Activated CD8-positive, alpha-beta T cell treated with anti-CD3 and anti-CD28 coated beads, Interleukin-2, amount 10 ng/mL, durations not matched to agents 7 days and 5 days (primary cell): ENCODE data around the gene MYO16. TPM values are rescaled to one million over a fixed set of nuclear protein-coding genes. Genes with fewer than 3 reads are reported as not detected.

Experiments
- ATAC-seq: fragments of 150-1000 bp; cut with Tn5 transposase; one replicate; pipeline ENCODE4 v1.10.0; 2021; ENCODE audit warnings: moderate library complexity
- CTCF ChIA-PET: fragments of 350-600 bp; sonication (Branson Sonifier 250); formaldehyde crosslinking; loops from one replicate; lab custom pipeline; 2021; ENCODE audit warnings: antibody characterized with exemption; lab: Charles Lee
- POLR2A ChIA-PET: fragments of 350-600 bp; sonication (Branson Sonifier 250); formaldehyde crosslinking; loops from one replicate; lab custom pipeline; 2021; ENCODE audit warnings: antibody characterized with exemption; lab: Charles Lee
- DNase-seq: peaks from one replicate; pipeline ENCODE4 v3.0.0-alpha.2; 2020
- H3K27ac Mint-ChIP-seq: one replicate; pipeline ENCODE4 v1.8.0; 2021; ENCODE audit warnings: mild to moderate bottlenecking, mixed read lengths
- H3K27me3 Mint-ChIP-seq: one replicate; pipeline ENCODE4 v1.8.0; 2021; ENCODE audit warnings: low read depth, mixed read lengths
- H3K36me3 Mint-ChIP-seq: one replicate; pipeline ENCODE4 v1.8.0; 2021; ENCODE audit warnings: low read depth, mixed read lengths
- H3K4me1 Mint-ChIP-seq: one replicate; pipeline ENCODE4 v1.8.0; 2021; ENCODE audit warnings: low read depth, mixed read lengths
- H3K4me3 Mint-ChIP-seq: one replicate; pipeline ENCODE4 v1.8.0; 2021; ENCODE audit warnings: mild to moderate bottlenecking, mixed read lengths
- H3K9me3 Mint-ChIP-seq: one replicate; pipeline ENCODE4 v1.8.0; 2022; ENCODE audit warnings: mixed read lengths; ENCODE audit not compliant: insufficient read depth
- total RNA-seq, 2 experiments: library from RNA; stranded (reverse); gene quantifications; one replicate each; pipeline ENCODE4 v1.2.3, GENCODE V29; 2021

MYO16 gene
- total RNA-seq, 2 experiments from 2014 or later = not detected

DNA sequence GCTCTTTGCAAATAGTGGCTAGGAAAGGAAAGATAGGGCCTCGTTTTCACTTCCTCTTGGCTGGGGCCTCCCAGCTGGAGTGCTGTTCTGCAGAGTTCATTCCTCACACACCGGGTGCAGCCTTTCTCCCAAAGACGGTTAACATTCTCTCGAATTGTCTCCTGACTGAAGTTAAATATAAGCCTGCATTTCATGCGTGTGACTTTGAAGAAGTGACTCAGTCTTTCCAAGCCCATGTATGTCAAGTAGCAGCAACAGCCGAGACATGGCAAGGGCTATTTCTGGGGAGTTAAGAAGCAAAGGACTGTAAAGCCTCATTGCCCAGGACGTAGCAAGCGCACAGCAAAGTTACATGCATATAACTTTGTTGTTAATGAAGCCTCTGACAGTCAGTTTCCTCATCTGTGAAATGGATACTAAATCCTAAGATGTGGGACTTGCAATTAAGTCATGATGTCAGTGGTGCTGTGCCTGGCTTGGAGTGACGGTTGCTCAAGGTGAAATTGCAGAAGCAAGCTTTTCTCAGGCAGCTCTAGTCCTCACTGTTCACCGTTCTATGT, 502.4 kb downstream of the MYO16 start:
- no peak for DNase-seq
- ChIA-PET CTCF (no interaction called here), POLR2A (no interaction called here)
- Mint-ChIP-seq H3K36me3 (no peaks in the 10 kb centered on the region), H3K4me1 (no peaks in the 10 kb centered on the region), H3K27me3 (peaks cover 3% of the 10 kb centered on the region), H3K27ac (no peak overlapping the region), H3K4me3 (no peak overlapping the region), H3K9me3 (no peaks in the 10 kb centered on the region)
- ATAC-seq = no peak

DNA sequence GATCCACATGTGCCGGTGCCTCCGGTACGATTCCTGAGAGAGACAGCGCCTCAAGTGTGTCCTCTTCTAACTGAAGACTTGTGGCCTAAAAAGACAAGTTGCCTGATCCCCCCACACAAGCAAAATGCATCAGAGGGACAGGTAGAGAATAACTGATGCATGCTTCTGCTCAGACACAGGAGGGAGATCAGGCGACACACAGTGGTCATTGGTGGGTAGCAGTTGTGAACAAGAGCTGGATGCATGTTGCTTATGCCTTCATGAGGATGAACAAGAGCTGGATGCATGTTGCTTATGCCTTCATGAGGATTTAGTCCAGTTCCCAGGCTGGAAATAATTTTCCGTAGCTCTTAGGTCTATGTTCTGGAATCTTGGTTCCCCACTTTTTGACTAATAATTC, 505.6 kb downstream of the MYO16 start:
- Mint-ChIP-seq H3K4me3 (no peak overlapping the region), H3K4me1 (no peaks in the 10 kb centered on the region), H3K9me3 (peaks cover 7% of the 10 kb centered on the region), H3K36me3 (no peaks in the 10 kb centered on the region), H3K27me3 (peaks cover 3% of the 10 kb centered on the region), H3K27ac (no peak overlapping the region)
- ChIA-PET POLR2A (no interaction called here), CTCF (no interaction called here)
- no peak for DNase-seq
- ATAC-seq = no peak

DNA sequence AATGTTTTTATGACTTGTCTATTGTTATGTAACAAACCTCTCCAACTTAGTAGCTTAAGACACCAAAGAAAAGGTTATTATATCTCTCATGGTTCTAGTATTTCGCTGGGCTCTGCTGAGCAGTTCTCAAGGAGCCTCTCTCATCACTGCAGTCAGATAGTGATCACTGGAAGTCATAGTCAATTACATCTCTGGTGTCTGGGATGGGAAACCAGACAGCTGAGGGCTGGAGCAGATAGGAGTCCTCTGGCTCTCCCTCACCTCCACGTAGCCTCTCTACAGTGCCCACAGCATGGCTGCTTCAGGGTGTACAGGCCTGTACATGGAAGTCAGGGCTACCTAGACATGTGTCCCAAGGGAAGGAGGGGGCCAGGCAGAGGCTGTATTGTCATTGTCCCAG, 507.5 kb downstream of the MYO16 start:
- Mint-ChIP-seq H3K9me3 (peaks cover 7% of the 10 kb centered on the region), H3K27me3 (peaks cover 6% of the 10 kb centered on the region), H3K27ac (no peak overlapping the region), H3K4me1 (no peaks in the 10 kb centered on the region), H3K4me3 (no peak overlapping the region), H3K36me3 (no peaks in the 10 kb centered on the region)
- DNase-seq = no peak
- ATAC-seq = no peak
- CTCF ChIA-PET = no interaction called here
- POLR2A ChIA-PET = no interaction called here

DNA sequence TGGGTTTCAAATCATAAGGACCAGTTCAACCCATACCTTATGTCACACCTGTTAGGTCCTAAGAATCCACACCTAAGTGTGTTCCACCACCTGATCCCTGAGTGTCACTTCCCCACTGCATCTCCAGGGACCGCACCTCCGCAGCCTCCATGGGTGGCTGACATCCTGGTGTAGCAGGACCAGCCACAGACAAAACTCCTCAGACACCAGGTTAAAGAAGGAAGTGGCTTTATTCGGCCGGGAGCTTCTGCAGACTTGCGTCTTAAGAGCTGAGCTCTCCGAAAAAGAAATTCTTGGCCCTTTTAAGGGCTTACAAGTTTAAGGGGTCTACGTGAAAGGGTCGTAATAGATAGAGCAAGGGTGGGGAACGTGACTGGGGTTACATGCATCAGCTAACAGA, 509.9 kb downstream of the MYO16 start:
- DNase-seq = no peak
- ChIA-PET POLR2A (no interaction called here), CTCF (no interaction called here)
- no peak overlapping the region for H3K4me3 Mint-ChIP-seq
- H3K4me1 Mint-ChIP-seq = no peaks in the 10 kb centered on the region
- no peak for ATAC-seq
- peaks cover 7% of the 10 kb centered on the region for H3K9me3 Mint-ChIP-seq
- peaks cover 9% of the 10 kb centered on the region for H3K27me3 Mint-ChIP-seq
- no peaks in the 10 kb centered on the region for H3K36me3 Mint-ChIP-seq
- H3K27ac Mint-ChIP-seq = no peak overlapping the region

DNA sequence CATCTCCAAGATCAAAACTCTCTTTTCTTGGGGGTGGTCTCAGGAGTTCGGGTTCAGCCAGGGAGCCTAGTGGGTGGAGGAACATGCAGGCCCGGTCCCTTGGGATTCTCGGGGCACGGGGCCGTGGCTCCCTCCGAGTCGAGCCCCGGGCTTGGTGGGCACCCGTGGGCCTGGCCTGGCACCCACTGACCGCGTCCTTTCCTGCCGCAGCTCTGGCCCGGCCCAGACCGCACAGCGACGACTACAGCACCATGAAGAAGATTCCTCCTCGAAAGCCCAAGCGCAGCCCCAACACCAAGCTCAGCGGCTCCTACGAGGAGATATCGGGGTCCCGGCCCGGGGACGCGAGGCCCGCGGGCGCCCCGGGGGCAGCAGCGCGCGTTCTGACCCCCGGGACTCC, 510.6 kb downstream of the MYO16 start:
- Mint-ChIP-seq H3K4me1 (no peaks in the 10 kb centered on the region), H3K4me3 (no peak overlapping the region), H3K27me3 (peaks cover 9% of the 10 kb centered on the region), H3K36me3 (no peaks in the 10 kb centered on the region), H3K27ac (no peak overlapping the region), H3K9me3 (peaks cover 7% of the 10 kb centered on the region)
- DNase-seq = no peak
- POLR2A ChIA-PET = no interaction called here
- CTCF ChIA-PET = no interaction called here
- no peak for ATAC-seq

DNA sequence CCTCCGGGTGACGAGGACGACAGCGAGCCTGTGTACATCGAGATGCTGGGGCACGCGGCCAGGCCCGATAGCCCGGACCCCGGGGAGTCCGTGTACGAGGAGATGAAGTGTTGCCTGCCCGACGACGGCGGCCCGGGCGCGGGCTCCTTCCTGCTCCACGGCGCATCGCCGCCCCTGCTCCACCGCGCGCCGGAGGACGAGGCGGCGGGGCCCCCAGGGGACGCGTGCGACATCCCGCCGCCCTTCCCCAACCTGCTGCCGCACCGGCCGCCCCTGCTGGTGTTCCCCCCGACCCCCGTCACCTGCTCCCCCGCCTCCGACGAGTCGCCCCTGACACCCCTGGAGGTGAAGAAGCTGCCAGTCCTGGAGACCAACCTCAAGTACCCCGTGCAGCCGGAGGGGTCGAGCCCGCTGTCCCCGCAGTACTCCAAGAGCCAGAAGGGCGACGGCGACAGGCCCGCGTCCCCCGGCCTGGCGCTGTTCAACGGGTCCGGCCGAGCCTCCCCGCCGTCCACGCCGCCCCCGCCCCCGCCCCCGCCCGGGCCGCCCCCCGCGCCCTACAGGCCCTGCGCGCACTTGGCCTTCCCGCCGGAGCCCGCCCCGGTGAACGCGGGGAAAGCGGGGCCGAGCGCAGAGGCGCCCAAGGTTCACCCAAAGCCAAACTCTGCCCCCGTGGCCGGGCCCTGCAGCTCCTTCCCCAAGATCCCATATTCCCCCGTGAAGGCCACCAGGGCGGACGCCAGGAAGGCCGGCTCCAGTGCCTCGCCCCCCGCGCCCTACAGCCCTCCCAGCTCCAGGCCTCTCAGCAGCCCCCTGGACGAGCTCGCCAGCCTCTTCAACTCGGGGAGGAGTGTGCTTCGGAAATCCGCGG, 511.3 kb downstream of the MYO16 start:
- ATAC-seq = no peak
- ChIA-PET POLR2A (no interaction called here), CTCF (no interaction called here)
- Mint-ChIP-seq H3K4me3 (no peak overlapping the region), H3K9me3 (peaks cover 7% of the 10 kb centered on the region), H3K4me1 (no peaks in the 10 kb centered on the region), H3K27me3 (peaks cover 9% of the 10 kb centered on the region), H3K36me3 (no peaks in the 10 kb centered on the region), H3K27ac (no peak overlapping the region)
- no peak for DNase-seq

DNA sequence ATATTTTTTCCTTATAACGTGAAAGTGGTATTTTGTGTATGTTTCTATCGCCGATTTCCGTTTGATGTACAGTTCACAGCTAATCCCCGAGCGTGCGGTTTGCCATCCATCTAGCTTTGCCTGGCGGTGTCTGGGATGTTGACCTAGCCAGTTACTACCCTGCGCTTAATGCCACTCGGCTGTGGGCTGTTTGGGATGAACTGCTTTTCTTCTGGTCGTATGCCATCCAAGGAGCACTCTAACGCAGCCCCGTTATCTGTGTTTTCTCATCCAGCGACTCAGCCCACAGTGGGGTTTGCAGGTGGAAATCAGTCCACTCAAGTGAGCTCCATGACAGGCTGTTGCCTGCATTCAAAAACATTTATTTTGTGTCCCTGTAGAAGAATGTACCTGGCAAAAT, 512.3 kb downstream of the MYO16 start:
- no peak overlapping the region for H3K27ac Mint-ChIP-seq
- no peaks in the 10 kb centered on the region for H3K4me1 Mint-ChIP-seq
- POLR2A ChIA-PET = no interaction called here
- ATAC-seq = no peak
- H3K4me3 Mint-ChIP-seq = no peak overlapping the region
- H3K27me3 Mint-ChIP-seq = peaks cover 9% of the 10 kb centered on the region
- H3K9me3 Mint-ChIP-seq = peaks cover 7% of the 10 kb centered on the region
- CTCF ChIA-PET = no interaction called here
- H3K36me3 Mint-ChIP-seq = no peaks in the 10 kb centered on the region
- no peak for DNase-seq

DNA sequence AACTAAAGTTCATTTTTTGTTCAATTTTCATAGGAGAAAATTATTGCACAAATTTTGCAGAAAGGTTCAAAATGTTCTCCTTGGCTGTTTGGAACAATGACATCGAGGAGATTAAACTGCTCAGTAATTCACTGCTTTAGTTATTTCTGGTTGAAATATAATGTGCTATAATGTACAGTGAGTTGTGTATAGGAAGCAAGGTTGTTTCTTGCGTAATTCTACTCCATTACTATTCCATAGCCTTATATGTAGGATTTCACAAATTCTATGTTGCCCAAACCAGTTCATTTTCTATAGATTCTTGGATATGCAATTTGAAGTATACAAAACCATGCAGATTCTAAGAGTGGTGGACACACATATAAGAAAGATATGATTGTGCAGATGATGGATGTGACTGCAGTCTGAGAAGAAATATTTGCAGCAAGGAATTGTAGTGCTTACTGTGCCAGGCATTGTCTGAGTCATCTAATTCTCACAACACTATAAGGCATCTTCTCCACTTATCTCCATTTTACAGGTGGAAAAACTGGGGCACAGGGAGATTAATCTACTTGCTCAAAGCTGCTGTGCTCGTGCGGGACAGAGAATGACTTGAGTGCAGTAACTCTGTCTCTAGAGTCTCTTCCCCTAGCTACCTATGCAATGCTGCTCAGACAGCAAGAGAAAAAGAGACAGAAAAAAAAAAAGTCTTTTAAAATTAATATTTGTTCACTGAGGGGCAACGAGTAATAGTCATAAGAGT, 515.5 kb downstream of the MYO16 start:
- Mint-ChIP-seq H3K27me3 (peaks cover 9% of the 10 kb centered on the region), H3K9me3 (peaks cover under 1% of the 10 kb centered on the region), H3K4me1 (no peaks in the 10 kb centered on the region), H3K4me3 (no peak overlapping the region), H3K36me3 (no peaks in the 10 kb centered on the region), H3K27ac (no peak overlapping the region)
- ATAC-seq = no peak
- POLR2A ChIA-PET = no interaction called here
- no peak for DNase-seq
- CTCF ChIA-PET = no interaction called here

DNA sequence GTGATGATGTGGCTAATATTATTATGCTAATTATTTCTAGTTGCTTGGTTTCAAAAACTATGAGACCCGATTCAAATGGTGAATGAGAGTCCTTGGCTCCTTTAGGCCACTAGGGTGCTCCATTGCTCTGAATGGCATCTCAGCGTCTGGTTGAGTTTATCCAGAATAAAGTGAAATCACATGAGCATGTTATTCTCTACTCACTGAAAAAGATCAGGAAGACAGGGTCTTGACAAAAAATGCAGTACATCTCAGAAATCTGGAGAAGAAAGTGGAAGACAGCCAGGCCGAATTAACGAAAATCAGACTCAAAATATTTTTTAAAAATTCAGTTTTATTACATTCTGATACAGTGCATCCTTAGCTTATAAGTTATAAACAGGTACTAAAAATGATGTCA, 516.2 kb downstream of the MYO16 start:
- Mint-ChIP-seq H3K36me3 (no peaks in the 10 kb centered on the region), H3K27ac (no peak overlapping the region), H3K27me3 (peaks cover 9% of the 10 kb centered on the region), H3K4me3 (no peak overlapping the region), H3K9me3 (no peaks in the 10 kb centered on the region), H3K4me1 (no peaks in the 10 kb centered on the region)
- ChIA-PET CTCF (no interaction called here), POLR2A (no interaction called here)
- DNase-seq (peak; percentile 22), ATAC-seq (no peak)

DNA sequence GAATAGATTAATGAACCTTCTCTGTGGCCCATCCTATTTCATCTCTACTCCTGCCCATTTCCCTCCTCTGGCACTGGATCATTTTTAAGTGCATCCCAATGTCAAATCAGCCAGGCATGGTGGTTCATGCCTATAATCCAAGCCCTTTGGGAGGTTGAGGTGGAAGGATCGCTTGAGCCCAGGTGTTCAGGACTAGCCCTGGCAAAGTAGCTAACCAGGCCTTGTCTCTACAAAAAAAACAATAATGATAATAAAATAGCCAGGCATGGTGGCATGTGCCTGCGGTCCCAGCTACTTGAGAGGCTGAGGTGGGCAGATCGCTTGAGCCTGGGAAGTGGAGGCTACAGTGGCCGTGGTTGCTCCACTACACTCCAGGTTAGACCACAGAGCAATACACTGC, 517.0 kb downstream of the MYO16 start:
- no peaks in the 10 kb centered on the region for H3K4me1 Mint-ChIP-seq
- no peak for DNase-seq
- CTCF ChIA-PET = no interaction called here
- no peaks in the 10 kb centered on the region for H3K9me3 Mint-ChIP-seq
- no peak overlapping the region for H3K4me3 Mint-ChIP-seq
- H3K36me3 Mint-ChIP-seq = no peaks in the 10 kb centered on the region
- H3K27me3 Mint-ChIP-seq = peaks cover 6% of the 10 kb centered on the region
- no peak overlapping the region for H3K27ac Mint-ChIP-seq
- POLR2A ChIA-PET = no interaction called here
- ATAC-seq = no peak

DNA sequence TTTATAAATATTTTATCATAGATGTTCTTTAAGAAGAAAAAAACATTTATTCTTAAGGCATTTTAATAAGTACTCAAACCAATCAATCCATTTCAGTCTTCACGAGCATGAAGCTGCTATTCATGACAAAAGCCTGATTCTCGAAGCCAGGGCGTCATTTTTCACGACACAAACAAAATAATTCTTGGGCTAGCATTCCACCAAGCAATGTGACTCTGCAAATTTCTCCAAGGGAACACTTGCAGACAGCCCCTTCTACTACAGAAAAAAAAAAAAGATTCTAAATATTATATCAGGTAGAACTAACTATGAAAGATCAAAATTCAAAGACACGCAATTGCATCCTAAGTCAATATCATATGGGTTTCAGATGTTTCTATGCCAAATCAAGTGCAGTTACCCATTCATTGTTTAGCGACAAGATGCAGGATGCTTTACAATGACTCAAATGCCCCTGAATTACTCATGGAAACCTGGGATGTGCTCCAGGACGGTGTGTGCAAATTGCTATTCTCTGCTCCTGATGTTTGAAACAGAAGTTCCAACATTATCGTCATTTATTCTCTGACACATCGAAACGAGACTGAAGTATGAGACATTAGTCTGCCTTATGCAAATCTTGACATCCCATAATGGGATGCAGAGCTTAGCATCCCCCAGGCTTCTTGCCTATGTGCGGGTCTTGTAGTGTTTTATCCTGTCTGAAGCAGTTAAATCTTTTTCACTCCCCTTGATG, 517.7 kb downstream of the MYO16 start:
- CTCF ChIA-PET = no interaction called here
- H3K9me3 Mint-ChIP-seq = no peaks in the 10 kb centered on the region
- POLR2A ChIA-PET = no interaction called here
- H3K4me1 Mint-ChIP-seq = no peaks in the 10 kb centered on the region
- no peak for ATAC-seq
- no peaks in the 10 kb centered on the region for H3K36me3 Mint-ChIP-seq
- peaks cover 5% of the 10 kb centered on the region for H3K27me3 Mint-ChIP-seq
- H3K27ac Mint-ChIP-seq = no peak overlapping the region
- no peak overlapping the region for H3K4me3 Mint-ChIP-seq
- DNase-seq = no peak

DNA sequence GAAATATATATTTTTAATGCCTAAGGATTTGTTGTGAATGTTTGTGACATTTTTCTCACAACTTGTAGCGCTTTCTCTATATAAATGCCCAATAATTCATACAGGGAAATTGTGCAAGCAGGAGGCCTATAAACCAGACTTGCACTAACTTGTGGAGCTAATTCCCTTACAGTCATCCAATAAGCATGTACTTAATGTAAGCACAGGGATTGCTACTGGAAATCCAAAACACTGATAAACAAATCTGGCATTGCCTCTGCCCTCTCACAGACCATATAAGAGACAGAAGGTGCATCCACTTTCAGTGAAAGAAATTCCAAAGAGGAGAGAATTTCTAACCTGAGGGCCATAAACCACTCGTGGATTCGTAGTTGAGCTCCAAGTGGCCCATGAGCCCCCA, 518.8 kb downstream of the MYO16 start:
- H3K36me3 Mint-ChIP-seq = no peaks in the 10 kb centered on the region
- no peaks in the 10 kb centered on the region for H3K9me3 Mint-ChIP-seq
- no peak for ATAC-seq
- H3K27me3 Mint-ChIP-seq = peaks cover 2% of the 10 kb centered on the region
- no peaks in the 10 kb centered on the region for H3K4me1 Mint-ChIP-seq
- DNase-seq = no peak
- ChIA-PET CTCF (no interaction called here), POLR2A (no interaction called here)
- H3K27ac Mint-ChIP-seq = no peak overlapping the region
- H3K4me3 Mint-ChIP-seq = no peak overlapping the region
